Activated CD8-positive, alpha-beta T cell treated with anti-CD3 and anti-CD28 coated beads for 36 hours (primary cell): ENCODE data around the gene MPG. TPM values are rescaled to one million over a fixed set of nuclear protein-coding genes. Genes with fewer than 3 reads are reported as not detected.

Experiments used
- ATAC-seq: fragments of 200-7000 bp; cut with Tn5 transposase; one replicate; pipeline ENCODE4 v1.10.0; 2021; ENCODE audit warnings: mild to moderate bottlenecking, moderate library complexity
- CTCF ChIA-PET: fragments of 350-600 bp; sonication (Branson Sonifier 250); formaldehyde crosslinking; loops from one replicate; lab custom pipeline; 2021; ENCODE audit warnings: antibody characterized with exemption; lab: Charles Lee
- POLR2A ChIA-PET: fragments of 350-600 bp; sonication (Branson Sonifier 250); formaldehyde crosslinking; loops from one replicate; lab custom pipeline; 2021; ENCODE audit warnings: antibody characterized with exemption; lab: Charles Lee
- DNase-seq: peaks from one replicate; pipeline ENCODE4 v3.0.0-alpha.2; 2020
- H3K27ac Mint-ChIP-seq: one replicate; pipeline ENCODE4 v1.8.0; 2021; ENCODE audit warnings: mild to moderate bottlenecking, mixed read lengths
- H3K27me3 Mint-ChIP-seq: one replicate; pipeline ENCODE4 v1.8.0; 2021; ENCODE audit warnings: mixed read lengths
- H3K36me3 Mint-ChIP-seq: one replicate; pipeline ENCODE4 v1.8.0; 2021; ENCODE audit warnings: low read depth, mixed read lengths
- H3K4me1 Mint-ChIP-seq: one replicate; pipeline ENCODE4 v1.8.0; 2021; ENCODE audit warnings: low read depth, mixed read lengths
- H3K4me3 Mint-ChIP-seq: one replicate; pipeline ENCODE4 v1.8.0; 2021; ENCODE audit warnings: mild to moderate bottlenecking, moderate library complexity, mixed read lengths
- H3K9me3 Mint-ChIP-seq: one replicate; pipeline ENCODE4 v1.8.0; 2021; ENCODE audit warnings: mixed read lengths
- intact Hi-C: fragments of 100-400 bp; cut with micrococcal nuclease; formaldehyde crosslinking; loops from one replicate; pipeline ENCODE4 v1.10.0; 2022
- total RNA-seq, 2 experiments: library from RNA; stranded (reverse); gene quantifications; one replicate each; pipeline ENCODE4 v1.2.3, GENCODE V29; 2021
- TF ChIP-seq, protein P1 (sequence below): fragments of 200-600 bp; IDR thresholded peaks from one replicate; pipeline ENCODE4 v1.8.0; 2022; ENCODE audit warnings: antibody characterized with exemption, mild to moderate bottlenecking

Gene MPG
- total RNA-seq, 2 experiments from 2014 or later: 51.7 to 54.2 TPM

GRCh38 chr16:74051-74746 is 3.8 kb upstream of the MPG start:
- no peaks in the 10 kb centered on the region for H3K36me3 Mint-ChIP-seq
- peaks cover 27% of the 10 kb centered on the region for H3K27me3 Mint-ChIP-seq
- no peaks in the 10 kb centered on the region for H3K9me3 Mint-ChIP-seq
- DNase-seq (no peak), ATAC-seq (no peak)
- H3K27ac Mint-ChIP-seq: no peak overlapping the region
- no peak overlapping the region for H3K4me3 Mint-ChIP-seq
- intact Hi-C loops: no loop called here
- ChIA-PET POLR2A (interaction anchor here (1.1 to 1.3 kb wide), 3 partner anchors 9 to 10 kb away, joined by 3 to 4 read pairs (median 3); no protein-coding TSS in a partner anchor), CTCF (interaction anchor here (0.8 to 20.7 kb wide), 4 partner anchors 9 to 33 kb away, joined by 5 to 458 read pairs (median 17); no protein-coding TSS in a partner anchor)
- H3K4me1 Mint-ChIP-seq: peaks cover 22% of the 10 kb centered on the region
- TF ChIP-seq, protein P1, sequence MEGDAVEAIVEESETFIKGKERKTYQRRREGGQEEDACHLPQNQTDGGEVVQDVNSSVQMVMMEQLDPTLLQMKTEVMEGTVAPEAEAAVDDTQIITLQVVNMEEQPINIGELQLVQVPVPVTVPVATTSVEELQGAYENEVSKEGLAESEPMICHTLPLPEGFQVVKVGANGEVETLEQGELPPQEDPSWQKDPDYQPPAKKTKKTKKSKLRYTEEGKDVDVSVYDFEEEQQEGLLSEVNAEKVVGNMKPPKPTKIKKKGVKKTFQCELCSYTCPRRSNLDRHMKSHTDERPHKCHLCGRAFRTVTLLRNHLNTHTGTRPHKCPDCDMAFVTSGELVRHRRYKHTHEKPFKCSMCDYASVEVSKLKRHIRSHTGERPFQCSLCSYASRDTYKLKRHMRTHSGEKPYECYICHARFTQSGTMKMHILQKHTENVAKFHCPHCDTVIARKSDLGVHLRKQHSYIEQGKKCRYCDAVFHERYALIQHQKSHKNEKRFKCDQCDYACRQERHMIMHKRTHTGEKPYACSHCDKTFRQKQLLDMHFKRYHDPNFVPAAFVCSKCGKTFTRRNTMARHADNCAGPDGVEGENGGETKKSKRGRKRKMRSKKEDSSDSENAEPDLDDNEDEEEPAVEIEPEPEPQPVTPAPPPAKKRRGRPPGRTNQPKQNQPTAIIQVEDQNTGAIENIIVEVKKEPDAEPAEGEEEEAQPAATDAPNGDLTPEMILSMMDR: no peak

GRCh38 chr16:74747-75334 is 3.2 kb upstream of the MPG start:
- ATAC-seq (no peak), DNase-seq (no peak)
- intact Hi-C loops: no loop called here
- H3K4me3 Mint-ChIP-seq: no peak overlapping the region
- no peaks in the 10 kb centered on the region for H3K9me3 Mint-ChIP-seq
- H3K36me3 Mint-ChIP-seq: peaks cover 4% of the 10 kb centered on the region
- peaks cover 27% of the 10 kb centered on the region for H3K27me3 Mint-ChIP-seq
- peaks cover 28% of the 10 kb centered on the region for H3K4me1 Mint-ChIP-seq
- ChIA-PET CTCF (interaction anchor here (1.3 to 20.7 kb wide), 4 partner anchors 10 to 32 kb away, joined by 3 to 458 read pairs (median 17); no protein-coding TSS in a partner anchor), POLR2A (interaction anchor here (1.2 to 1.3 kb wide), 2 partner anchors 9 kb away, joined by 3 to 4 read pairs; no protein-coding TSS in a partner anchor)
- H3K27ac Mint-ChIP-seq: no peak overlapping the region
- TF ChIP-seq, protein P1: no peak

- CTCF ChIA-PET: interaction anchor here (1.3 to 20.7 kb wide), 5 partner anchors 9 to 105 kb away, joined by 3 to 458 read pairs (median 10); partner anchors contain the start of gene HBQ1
- H3K27me3 Mint-ChIP-seq: peaks cover 25% of the 10 kb centered on the region
These were observed 2.2 kb upstream of the MPG start for GRCh38 chr16:75580-76501.

GRCh38 chr16:76535-77272 is 1.3 kb upstream of the MPG start:
- Mint-ChIP-seq H3K4me3 (peak overlapping the region; percentile 82), H3K27me3 (peaks cover 19% of the 10 kb centered on the region), H3K4me1 (peaks cover 31% of the 10 kb centered on the region), H3K36me3 (peaks cover 10% of the 10 kb centered on the region), H3K27ac (peak overlapping the region; percentile 73), H3K9me3 (no peaks in the 10 kb centered on the region)
- ATAC-seq (no peak), DNase-seq (peak; percentile 32)
- TF ChIP-seq, protein P1: no peak
- intact Hi-C loops: no loop called here
- ChIA-PET CTCF (interaction anchor here (0.8 to 20.7 kb wide), 5 partner anchors 11 to 105 kb away, joined by 3 to 458 read pairs (median 10); partner anchors contain the start of gene HBQ1), POLR2A (interaction anchor here (0.7 to 2.3 kb wide), 10 partner anchors 9 to 105 kb away, joined by 3 to 11 read pairs (median 5); partner anchors contain the start of genes POLR3K and SNRNP25)

More at GRCh38 chr16:75580-76501, 2.2 kb upstream of the MPG start:
- no peak for DNase-seq
- Mint-ChIP-seq H3K27ac (no peak overlapping the region), H3K9me3 (no peaks in the 10 kb centered on the region), H3K36me3 (peaks cover 10% of the 10 kb centered on the region), H3K4me3 (peak overlapping the region; percentile 82), H3K4me1 (peaks cover 31% of the 10 kb centered on the region)
- intact Hi-C loops: no loop called here
- TF ChIP-seq, protein P1: no peak
- no peak for ATAC-seq
- POLR2A ChIA-PET: interaction anchor here (1.5 kb wide), 1 partner anchor 10 kb away, joined by 5 read pairs; no protein-coding TSS in a partner anchor
